SK-N-SH treated with all-trans-retinoic acid at 6 μM for 48 hours (cell line): Measurements from ENCODE around the gene SLC12A8.

Experiments
- ATAC-seq: fragments of 200-7000 bp; cut with Tn5 transposase; 3 replicates; pipeline ENCODE4 v1.9.1; 2020; ENCODE audit warnings: mild to moderate bottlenecking, moderate library complexity
- ARNTL ChIP-seq: fragments of 450-650 bp; formaldehyde crosslinking; IDR thresholded peaks from 2 replicates; pipeline ENCODE4 v1.5.0; 2020; ENCODE audit warnings: low read depth, mild to moderate bottlenecking, moderate library complexity, borderline replicate concordance
- BACH2 ChIP-seq: fragments of 250-450 bp; sonication (Bioruptor Pico); IDR thresholded peaks from 2 replicates; pipeline ENCODE4 v1.9.0; 2021; ENCODE audit warnings: mild to moderate bottlenecking, borderline replicate concordance
- CSDC2 ChIP-seq: fragments of 250-450 bp; sonication (Bioruptor Pico); IDR thresholded peaks from 2 replicates; pipeline ENCODE4 v1.5.0; 2020; ENCODE audit warnings: mild to moderate bottlenecking, moderate library complexity
- CSRNP3 ChIP-seq: fragments of 250-450 bp; sonication (Bioruptor Pico); IDR thresholded peaks from 2 replicates; pipeline ENCODE4 v1.5.1; 2021; ENCODE audit warnings: mild to moderate bottlenecking, moderate library complexity
- ESRRG ChIP-seq: fragments of 250-450 bp; sonication (Bioruptor Pico); IDR thresholded peaks from 2 replicates; pipeline ENCODE4 v1.6.1; 2021; ENCODE audit warnings: mild to moderate bottlenecking
- GLIS3 ChIP-seq: fragments of 250-450 bp; sonication (Bioruptor Pico); IDR thresholded peaks from 2 replicates; pipeline ENCODE4 v1.5.0; 2020; ENCODE audit warnings: mild to moderate bottlenecking, moderate library complexity
- ISL1 ChIP-seq: fragments of 250-450 bp; sonication (Bioruptor Pico); IDR thresholded peaks from 2 replicates; pipeline ENCODE4 v2.1.2; 2022; ENCODE audit warnings: mild to moderate bottlenecking, moderate library complexity
- OSR1 ChIP-seq: fragments of 250-450 bp; sonication (Bioruptor Pico); IDR thresholded peaks from 2 replicates; pipeline ENCODE4 v1.8.0; 2022; ENCODE audit warnings: moderate library complexity, mild to moderate bottlenecking, inconsistent platforms
- PATZ1 ChIP-seq: fragments of 250-450 bp; sonication (Bioruptor Pico); IDR thresholded peaks from 2 replicates; pipeline ENCODE4 v1.8.0; 2020; ENCODE audit warnings: mild to moderate bottlenecking, moderate library complexity, borderline replicate concordance
- POU6F1 ChIP-seq: fragments of 250-450 bp; sonication (Bioruptor Pico); IDR thresholded peaks from 2 replicates; pipeline ENCODE4 v1.8.0; 2021; ENCODE audit warnings: low read depth, mild to moderate bottlenecking, moderate library complexity, borderline replicate concordance
- PPARA ChIP-seq: fragments of 250-450 bp; sonication (Bioruptor Pico); IDR thresholded peaks from 2 replicates; pipeline ENCODE4 v1.5.0; 2020; ENCODE audit warnings: mild to moderate bottlenecking, borderline replicate concordance
- RARB ChIP-seq: fragments of 250-450 bp; sonication (Bioruptor Pico); IDR thresholded peaks from 2 replicates; pipeline ENCODE4 v1.8.0; 2021; ENCODE audit warnings: mild to moderate bottlenecking, moderate library complexity
- SNAI2 ChIP-seq: fragments of 250-450 bp; sonication (Bioruptor Pico); IDR thresholded peaks from 2 replicates; pipeline ENCODE4 v1.5.0; 2020; ENCODE audit warnings: mild to moderate bottlenecking, moderate library complexity
- TCF4 ChIP-seq: fragments of 250-450 bp; sonication (Bioruptor Pico); IDR thresholded peaks from 2 replicates; pipeline ENCODE4 v1.8.0; 2021; ENCODE audit warnings: mild to moderate bottlenecking, moderate library complexity, borderline replicate concordance
- TOX ChIP-seq: fragments of 250-450 bp; sonication (Bioruptor Pico); IDR thresholded peaks from 2 replicates; pipeline ENCODE4 v1.8.0; 2021; ENCODE audit warnings: mild to moderate bottlenecking, moderate library complexity, borderline replicate concordance
- TSHZ2 ChIP-seq: fragments of 250-450 bp; sonication (Bioruptor Pico); IDR thresholded peaks from 2 replicates; pipeline ENCODE4 v1.5.0; 2020; ENCODE audit warnings: mild to moderate bottlenecking, moderate library complexity
- ZC3H10 ChIP-seq: fragments of 250-450 bp; sonication (Bioruptor Pico); IDR thresholded peaks from 2 replicates; pipeline ENCODE4 v1.5.1; 2021; ENCODE audit warnings: mild to moderate bottlenecking, moderate library complexity
- ZFP3 ChIP-seq: fragments of 250-450 bp; sonication (Bioruptor Pico); IDR thresholded peaks from 2 replicates; pipeline ENCODE4 v1.5.0; 2020; ENCODE audit warnings: mild to moderate bottlenecking, moderate library complexity
- ZFP30 ChIP-seq: fragments of 450-650 bp; formaldehyde crosslinking; IDR thresholded peaks from 2 replicates; pipeline ENCODE4 v1.5.0; 2022; ENCODE audit warnings: mild to moderate bottlenecking, moderate library complexity
- ZNF565 ChIP-seq: fragments of 450-650 bp; formaldehyde crosslinking; conservative IDR thresholded peaks from 2 replicates; pipeline ENCODE4 v1.5.0; 2020; ENCODE audit warnings: low read depth, mild to moderate bottlenecking, moderate library complexity
- ZNF70 ChIP-seq: fragments of 450-650 bp; formaldehyde crosslinking; IDR thresholded peaks from 2 replicates; pipeline ENCODE4 v1.5.0; 2020; ENCODE audit warnings: mild to moderate bottlenecking, moderate library complexity
- ZNF8 ChIP-seq: fragments of 450-650 bp; formaldehyde crosslinking; IDR thresholded peaks from 2 replicates; pipeline ENCODE4 v1.5.0; 2020; ENCODE audit warnings: mild to moderate bottlenecking, moderate library complexity

Gene SLC12A8

GRCh38 chr3:125206934-125207333 is 5.6 kb downstream of the SLC12A8 start:
- ATAC-seq: no peak
- TF ChIP-seq RARB (CRISPR knock-in tag): no peak
- no peak for TF ChIP-seq PATZ1 (CRISPR knock-in tag)
- no peak for TF ChIP-seq CSDC2 (CRISPR knock-in tag)
- TF ChIP-seq ZNF565 (CRISPR knock-in tag): no peak
- no peak for TF ChIP-seq ZC3H10 (CRISPR knock-in tag)
- no peak for TF ChIP-seq ISL1 (CRISPR knock-in tag)
- no peak for TF ChIP-seq OSR1 (CRISPR knock-in tag)
- TF ChIP-seq PPARA (CRISPR knock-in tag): no peak
- TF ChIP-seq TCF4 (CRISPR knock-in tag): no peak
- no peak for TF ChIP-seq SNAI2 (CRISPR knock-in tag)
- TF ChIP-seq ZFP3: no peak
- no peak for TF ChIP-seq ZFP30 (CRISPR knock-in tag)

- TF ChIP-seq ZNF8: no peak
- no peak for TF ChIP-seq ZNF565 (CRISPR knock-in tag)
- TF ChIP-seq TOX (CRISPR knock-in tag): no peak
- TF ChIP-seq ESRRG (CRISPR knock-in tag): no peak
- no peak for TF ChIP-seq SNAI2 (CRISPR knock-in tag)
- no peak for TF ChIP-seq ZC3H10 (CRISPR knock-in tag)
- TF ChIP-seq ARNTL: no peak
- TF ChIP-seq TCF4 (CRISPR knock-in tag): no peak
- TF ChIP-seq CSDC2 (CRISPR knock-in tag): no peak
- no peak for TF ChIP-seq POU6F1 (CRISPR knock-in tag)
- no peak for TF ChIP-seq BACH2 (CRISPR knock-in tag)
- no peak for TF ChIP-seq ZFP3
- TF ChIP-seq ZNF70: no peak
- no peak for TF ChIP-seq GLIS3 (CRISPR knock-in tag)
- TF ChIP-seq ZFP30 (CRISPR knock-in tag): no peak
- TF ChIP-seq ISL1 (CRISPR knock-in tag): no peak
- ATAC-seq: no peak
Measured at GRCh38 chr3:125203731-125204130, 8.8 kb downstream of the SLC12A8 start.

- no peak for TF ChIP-seq PATZ1 (CRISPR knock-in tag)
- TF ChIP-seq TOX (CRISPR knock-in tag): no peak
- no peak for TF ChIP-seq ZFP30 (CRISPR knock-in tag)
- no peak for TF ChIP-seq TCF4 (CRISPR knock-in tag)
- no peak for TF ChIP-seq CSDC2 (CRISPR knock-in tag)
- TF ChIP-seq TSHZ2 (CRISPR knock-in tag): no peak
- TF ChIP-seq GLIS3 (CRISPR knock-in tag): no peak
- TF ChIP-seq SNAI2 (CRISPR knock-in tag): no peak
- no peak for TF ChIP-seq OSR1 (CRISPR knock-in tag)
- no peak for TF ChIP-seq CSRNP3 (CRISPR knock-in tag)
- TF ChIP-seq ZNF70: no peak
- no peak for TF ChIP-seq PPARA (CRISPR knock-in tag)
- no peak for TF ChIP-seq RARB (CRISPR knock-in tag)
- no peak for TF ChIP-seq ESRRG (CRISPR knock-in tag)
- no peak for TF ChIP-seq BACH2 (CRISPR knock-in tag)
- no peak for TF ChIP-seq ZNF565 (CRISPR knock-in tag)
- ATAC-seq: no peak
Measured at GRCh38 chr3:125202197-125202596, 10.4 kb downstream of the SLC12A8 start.
